PFSK-1 (cell line): ENCODE measurements around the gene EIF3L.

Experiments used
- FOXP2 ChIP-seq: optimal IDR thresholded peaks from 2 replicates; pipeline ENCODE3; 2011; ENCODE audit warnings: borderline replicate concordance, control low read depth, inconsistent platforms; ENCODE audit not compliant: insufficient read depth; ENCODE audit errors: extremely low read length, extremely low read depth
- POLR2AphosphoS5 ChIP-seq: IDR thresholded peaks from 2 replicates; pipeline ENCODE4 v1.6.1; 2012; ENCODE audit warnings: low read depth, mild to moderate bottlenecking, control low read depth, low read length, moderate library complexity
- REST ChIP-seq, 2 experiments: IDR thresholded peaks; 2 replicates each; pipeline versions ENCODE4 v1.6.1 to v1.8.0; 2011 to 2012; ENCODE audit warnings: low read depth in 2 of 2, low read length in 2 of 2, control low read depth in 1 of 2, inconsistent platforms in 1 of 2, mild to moderate bottlenecking in 1 of 2, moderate library complexity in 1 of 2; ENCODE audit not compliant: insufficient read depth in 1 of 2
- SIN3A ChIP-seq: IDR thresholded peaks from 2 replicates; pipeline ENCODE4 v1.6.1; 2012; ENCODE audit warnings: mild to moderate bottlenecking, low read length, moderate library complexity, borderline replicate concordance; ENCODE audit not compliant: insufficient read depth
- TAF1 ChIP-seq: IDR thresholded peaks from 2 replicates; pipeline ENCODE4 v1.6.1; 2012; ENCODE audit warnings: low read length, control low read depth, borderline replicate concordance; ENCODE audit not compliant: insufficient read depth

Gene EIF3L

GRCh38 chr22:37925767-37926166, 76.5 kb downstream of the EIF3L start:
- TF ChIP-seq REST (IDR thresholded peaks at IDR 0.05; ENCODE audit: insufficient read depth in 1 of 2, low read depth in 2 of 2, low read length in 2 of 2): no peak
- no peak for TF ChIP-seq FOXP2
- no peak for TF ChIP-seq POLR2AphosphoS5
- TF ChIP-seq SIN3A: no peak
- no peak for TF ChIP-seq TAF1

GRCh38 chr22:37926358-37926757, 77.1 kb downstream of the EIF3L start:
- TF ChIP-seq POLR2AphosphoS5 (no peak), SIN3A (no peak), FOXP2 (no peak), TAF1 (no peak), REST (IDR thresholded peaks at IDR 0.05; ENCODE audit: insufficient read depth in 1 of 2, low read depth in 2 of 2, low read length in 2 of 2) (no peak)

GRCh38 chr22:37926771-37927636, 77.8 kb downstream of the EIF3L start:
- no peak for TF ChIP-seq REST (IDR thresholded peaks at IDR 0.05; ENCODE audit: insufficient read depth in 1 of 2, low read depth in 2 of 2, low read length in 2 of 2)
- TF ChIP-seq TAF1: no peak
- TF ChIP-seq FOXP2: no peak
- TF ChIP-seq SIN3A: no peak
- TF ChIP-seq POLR2AphosphoS5: no peak

GRCh38 chr22:37927637-37927936, 78.4 kb downstream of the EIF3L start:
- TF ChIP-seq FOXP2: no peak
- no peak for TF ChIP-seq REST (IDR thresholded peaks at IDR 0.05; ENCODE audit: insufficient read depth in 1 of 2, low read depth in 2 of 2, low read length in 2 of 2)
- no peak for TF ChIP-seq TAF1
- TF ChIP-seq POLR2AphosphoS5: no peak
- TF ChIP-seq SIN3A: no peak
